Activated CD4-positive, alpha-beta T cell treated with anti-CD3 and anti-CD28 coated beads, Interleukin-10, Interleukin-2, amounts not matched to agents 100 ng/mL and 50 ng/mL, durations not matched to agents 16 hours and 8 hours (primary cell): ENCODE data around the gene SOX6.

Experiments
- DNase-seq: peaks from one replicate; pipeline ENCODE4 v3.0.0-alpha.2; 2020

Gene SOX6

GRCh38 chr11:15985127-15985859 is 371.1 kb downstream of the SOX6 start:
- no peak for DNase-seq

GRCh38 chr11:15981292-15981691 is 375.1 kb downstream of the SOX6 start:
- DNase-seq: no peak

GRCh38 chr11:15977116-15977515 is 379.2 kb downstream of the SOX6 start:
- DNase-seq: no peak

GRCh38 chr11:15976433-15977045 is 379.8 kb downstream of the SOX6 start:
- no peak for DNase-seq

- no peak for DNase-seq
Observed at GRCh38 chr11:15975742-15976141, 380.6 kb downstream of the SOX6 start.

GRCh38 chr11:15972838-15973237 is 383.5 kb downstream of the SOX6 start:
- DNase-seq: no peak

- DNase-seq: no peak
Observed at GRCh38 chr11:15971215-15971546, 385.2 kb downstream of the SOX6 start.

GRCh38 chr11:15970506-15971214 is 385.7 kb downstream of the SOX6 start:
- DNase-seq: no peak

GRCh38 chr11:15969701-15970329 is 386.5 kb downstream of the SOX6 start:
- no peak for DNase-seq

GRCh38 chr11:15969281-15969680 is 387.1 kb downstream of the SOX6 start:
- peak; percentile 29 for DNase-seq

- no peak for DNase-seq
Observed at GRCh38 chr11:15968461-15969130, 387.8 kb downstream of the SOX6 start.

- DNase-seq: no peak
Observed at GRCh38 chr11:15967966-15968365, 388.4 kb downstream of the SOX6 start.

- no peak for DNase-seq
Observed at GRCh38 chr11:15967166-15967565, 389.2 kb downstream of the SOX6 start.

GRCh38 chr11:15965562-15966250 is 390.6 kb downstream of the SOX6 start:
- DNase-seq: no peak

GRCh38 chr11:15963266-15963665 is 393.1 kb downstream of the SOX6 start:
- no peak for DNase-seq

- DNase-seq: no peak
Observed at GRCh38 chr11:15958910-15959309, 397.4 kb downstream of the SOX6 start.

GRCh38 chr11:15957234-15957633 is 399.1 kb downstream of the SOX6 start:
- no peak for DNase-seq

GRCh38 chr11:15956302-15956701 is 400.0 kb downstream of the SOX6 start:
- no peak for DNase-seq

- DNase-seq: no peak
Observed at GRCh38 chr11:15955595-15955994, 400.8 kb downstream of the SOX6 start.

- DNase-seq: no peak
Observed at GRCh38 chr11:15947681-15948648, 408.4 kb downstream of the SOX6 start.

- no peak for DNase-seq
Observed at GRCh38 chr11:15945726-15946125, 410.6 kb downstream of the SOX6 start.
